Right lobe of liver (tissue), 4 donors: ENCODE measurements around the gene GALNT16.

Experiments
- CTCF ChIP-seq, 4 donors: fragments of 200-600 bp in 3 of 4; fragments of 450-650 bp in 1 of 4; IDR thresholded peaks; one replicate each; pipeline versions ENCODE4 v1.5.1 to v1.8.0; 2016 to 2022; ENCODE audit warnings: antibody characterized with exemption in 4 of 4, mild to moderate bottlenecking in 2 of 4
- POLR2A ChIP-seq: fragments of 450-650 bp; IDR thresholded peaks from one replicate; pipeline ENCODE4 v1.6.1; 2017; ENCODE audit warnings: antibody characterized with exemption, mild to moderate bottlenecking
- donor health status: DM: no; HTN: no; CAD: no.
- donor health status: DM: no; HTN: no; CAD: no.
- donor health status: DM: no; HTN: yes; CAD: no.

GRCh38 chr14:69370061-69370460 is 110.1 kb downstream of the GALNT16 start:
- no peak for TF ChIP-seq CTCF (IDR thresholded peaks at IDR 0.05)
- TF ChIP-seq POLR2A, result no peak
